Breast epithelium (tissue), 3 donors: ENCODE measurements around the gene OSBPL3.

Source experiments
- POLR2A ChIP-seq: fragments of 450-650 bp; IDR thresholded peaks from one replicate; pipeline ENCODE4 v1.6.1; 2016; ENCODE audit warnings: antibody characterized with exemption, mild to moderate bottlenecking, moderate library complexity
- POLR2AphosphoS5 ChIP-seq, 3 donors: sonication (generic); formaldehyde crosslinking; IDR thresholded peaks; one replicate each; pipeline ENCODE4 v1.6.1; 2017; ENCODE audit warnings: antibody characterized with exemption in 3 of 3
- TF ChIP-seq, protein P1 (sequence below), 3 donors: fragments of 450-650 bp; IDR thresholded peaks; one replicate each; pipeline ENCODE4 v1.5.1; 2016 to 2017; ENCODE audit warnings: antibody characterized with exemption in 3 of 3, mild to moderate bottlenecking in 3 of 3, moderate library complexity in 3 of 3

DNA sequence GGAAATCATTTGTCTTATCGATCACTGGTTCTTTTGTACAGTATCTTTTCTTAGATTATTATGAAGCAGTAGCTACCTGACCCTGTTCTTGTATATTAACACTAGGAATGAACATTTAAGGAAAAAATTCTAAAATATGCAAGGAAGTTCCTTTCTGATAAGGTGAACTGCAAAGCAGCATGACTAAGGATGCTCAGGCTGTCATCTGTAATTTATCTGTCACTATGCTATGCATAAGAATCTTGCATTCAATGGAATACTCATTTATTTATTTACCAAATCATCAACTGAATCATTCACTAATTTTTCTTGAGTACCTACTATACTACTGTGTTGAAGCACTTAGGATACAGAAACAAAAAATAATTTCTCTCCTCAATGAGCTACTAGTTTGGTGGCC, 228.5 kb downstream of the OSBPL3 start:
- TF ChIP-seq, protein P1, sequence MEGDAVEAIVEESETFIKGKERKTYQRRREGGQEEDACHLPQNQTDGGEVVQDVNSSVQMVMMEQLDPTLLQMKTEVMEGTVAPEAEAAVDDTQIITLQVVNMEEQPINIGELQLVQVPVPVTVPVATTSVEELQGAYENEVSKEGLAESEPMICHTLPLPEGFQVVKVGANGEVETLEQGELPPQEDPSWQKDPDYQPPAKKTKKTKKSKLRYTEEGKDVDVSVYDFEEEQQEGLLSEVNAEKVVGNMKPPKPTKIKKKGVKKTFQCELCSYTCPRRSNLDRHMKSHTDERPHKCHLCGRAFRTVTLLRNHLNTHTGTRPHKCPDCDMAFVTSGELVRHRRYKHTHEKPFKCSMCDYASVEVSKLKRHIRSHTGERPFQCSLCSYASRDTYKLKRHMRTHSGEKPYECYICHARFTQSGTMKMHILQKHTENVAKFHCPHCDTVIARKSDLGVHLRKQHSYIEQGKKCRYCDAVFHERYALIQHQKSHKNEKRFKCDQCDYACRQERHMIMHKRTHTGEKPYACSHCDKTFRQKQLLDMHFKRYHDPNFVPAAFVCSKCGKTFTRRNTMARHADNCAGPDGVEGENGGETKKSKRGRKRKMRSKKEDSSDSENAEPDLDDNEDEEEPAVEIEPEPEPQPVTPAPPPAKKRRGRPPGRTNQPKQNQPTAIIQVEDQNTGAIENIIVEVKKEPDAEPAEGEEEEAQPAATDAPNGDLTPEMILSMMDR (IDR thresholded peaks at IDR 0.05), result no peak
- TF ChIP-seq POLR2A (no peak), POLR2AphosphoS5 (IDR thresholded peaks at IDR 0.05) (no peak)
